GM12891 (cell line): ENCODE data around the gene CSMD2.

Experiments
- PAX5 ChIP-seq: IDR thresholded peaks from 2 replicates; pipeline ENCODE4 v1.6.1; 2011; ENCODE audit warnings: low read length, moderate library complexity, mild to moderate bottlenecking; ENCODE audit not compliant: insufficient read depth, severe bottlenecking
- POLR2A ChIP-seq: IDR thresholded peaks from 2 replicates; pipeline ENCODE4 v1.6.1; 2011; ENCODE audit warnings: low read depth, low read length, control low read depth
- POLR2AphosphoS5 ChIP-seq: IDR thresholded peaks from 2 replicates; pipeline ENCODE4 v1.6.1; 2011; ENCODE audit warnings: low read depth, low read length, control low read depth
- POU2F2 ChIP-seq: IDR thresholded peaks from 2 replicates; pipeline ENCODE4 v1.6.1; 2011; ENCODE audit warnings: low read depth, mild to moderate bottlenecking, control low read depth, low read length, moderate library complexity
- SPI1 ChIP-seq: IDR thresholded peaks from 2 replicates; pipeline ENCODE4 v1.6.1; 2011; ENCODE audit warnings: low read depth, low read length, control low read depth
- TAF1 ChIP-seq: IDR thresholded peaks from 2 replicates; pipeline ENCODE4 v1.6.1; 2011; ENCODE audit warnings: low read depth, low read length, control low read depth

GRCh38 chr1:34132161-34132420 is 32.9 kb downstream of the CSMD2 start:
- TF ChIP-seq POLR2A (no peak), POLR2AphosphoS5 (no peak), POU2F2 (no peak), SPI1 (no peak), TAF1 (no peak), PAX5 (no peak)
